ENCODE measurements around the gene RFX2.
"Not testable (repeated sequence)": the region's sequence is repeated elsewhere in the genome, so short reads cannot be mapped to it uniquely, and the experiment has no call there.

Gene RFX2

GRCh38 chr19:6041991-6042481, 68.3 kb downstream of the RFX2 start:
- in situ Hi-C loops (cut with MboI; ENCODE audit: low sequenced_read_pairs): no loop called here

- in situ Hi-C loops (cut with MboI; ENCODE audit: low sequenced_read_pairs): no loop called here
Measured at GRCh38 chr19:6041071-6041470, 69.2 kb downstream of the RFX2 start.

DNA sequence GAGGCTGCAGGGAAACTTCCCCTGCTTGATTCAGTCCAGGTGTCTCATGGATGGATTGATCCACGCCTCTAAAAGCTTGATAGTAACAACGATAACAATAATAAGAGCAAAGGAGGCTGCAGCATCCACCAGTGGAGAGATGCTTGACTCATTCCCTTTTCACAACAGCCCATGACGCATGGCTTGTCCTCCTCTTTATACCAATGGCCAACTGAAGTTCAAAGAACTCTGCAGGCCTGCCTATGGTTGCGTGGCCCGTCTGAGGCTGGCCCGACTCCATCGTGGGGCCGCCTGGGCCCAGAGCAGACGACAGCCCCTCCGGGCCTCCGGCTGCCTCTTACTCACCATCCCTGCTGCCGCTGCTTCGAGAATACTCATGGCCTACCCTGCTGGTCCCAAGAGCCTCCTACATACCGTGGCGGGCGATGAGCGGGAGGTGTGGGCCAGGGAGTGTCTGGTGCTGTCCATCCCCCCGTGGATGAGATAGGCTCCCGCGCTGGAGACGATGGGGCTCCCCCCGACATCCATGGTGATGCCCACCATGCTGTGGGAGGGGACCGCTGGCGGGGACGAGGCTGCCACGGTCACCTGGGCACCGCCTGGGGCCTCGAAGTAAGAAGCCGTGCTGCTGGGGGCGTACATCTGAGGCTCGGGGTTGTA, 70.6 kb downstream of the RFX2 start:
- in situ Hi-C loops (cut with MboI; ENCODE audit: low sequenced_read_pairs): no loop called here

DNA sequence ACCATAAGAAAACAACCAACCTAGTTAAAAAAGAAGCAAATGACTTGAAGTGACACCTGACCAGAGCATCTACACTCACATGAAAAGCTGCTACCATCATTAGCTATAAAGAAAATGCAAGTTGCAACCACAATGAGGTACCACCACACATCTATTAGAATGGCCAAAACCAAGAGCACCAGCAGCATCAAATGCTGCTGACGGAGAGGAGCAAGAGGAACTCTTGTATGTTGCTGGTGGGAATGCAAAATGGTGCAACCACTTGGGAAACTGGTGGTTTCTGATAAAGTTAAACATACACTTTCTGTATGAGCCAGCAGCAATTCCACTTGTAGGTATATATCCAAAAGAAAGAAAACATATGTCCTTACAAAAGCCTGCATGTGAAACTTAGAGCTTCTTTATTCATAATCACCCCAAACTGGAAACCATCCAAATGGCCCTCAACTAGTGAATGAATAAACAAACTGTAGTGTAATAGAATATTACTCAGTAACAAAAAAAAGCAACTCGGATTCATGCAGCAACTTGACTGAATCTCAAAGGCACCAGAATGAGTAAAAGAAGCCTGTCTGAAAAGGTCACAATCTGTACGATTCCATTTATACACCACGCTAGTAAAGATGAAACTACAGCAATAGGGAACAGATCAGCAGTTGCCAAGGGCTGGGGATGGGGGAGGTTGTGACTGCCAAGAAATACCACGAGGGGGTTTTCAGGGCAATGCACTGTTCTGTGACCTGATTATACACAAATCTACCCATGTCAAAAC, 71.5 kb downstream of the RFX2 start:
- in situ Hi-C loops (cut with MboI; ENCODE audit: low sequenced_read_pairs): no loop called here

GRCh38 chr19:6035026-6035425, 75.3 kb downstream of the RFX2 start:
- in situ Hi-C loops (cut with MboI; ENCODE audit: low sequenced_read_pairs): no loop called here

DNA sequence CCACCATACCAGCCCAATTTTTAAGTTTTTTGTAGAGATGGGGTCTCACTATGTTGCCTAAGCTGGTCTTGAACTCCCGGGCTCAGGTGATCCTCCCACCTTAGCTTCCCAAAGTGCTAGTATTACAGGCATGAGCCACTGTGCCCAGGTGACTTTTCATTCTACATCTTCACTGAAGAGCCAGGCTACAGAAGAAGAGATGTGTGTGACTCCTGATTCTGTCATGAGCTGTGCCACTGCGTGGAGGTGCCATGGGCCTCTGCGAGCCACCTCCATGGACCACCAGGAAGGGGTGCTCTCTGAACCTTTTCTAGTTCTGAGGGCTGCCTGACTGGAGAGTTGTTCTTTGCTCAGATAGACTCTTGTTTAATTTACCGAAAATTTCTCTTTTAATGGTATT, 75.8 kb downstream of the RFX2 start:
- in situ Hi-C loops (cut with MboI; ENCODE audit: low sequenced_read_pairs): no loop called here

GRCh38 chr19:6033744-6034264, 76.5 kb downstream of the RFX2 start:
- in situ Hi-C loops (cut with MboI; ENCODE audit: low sequenced_read_pairs): no loop called here

DNA sequence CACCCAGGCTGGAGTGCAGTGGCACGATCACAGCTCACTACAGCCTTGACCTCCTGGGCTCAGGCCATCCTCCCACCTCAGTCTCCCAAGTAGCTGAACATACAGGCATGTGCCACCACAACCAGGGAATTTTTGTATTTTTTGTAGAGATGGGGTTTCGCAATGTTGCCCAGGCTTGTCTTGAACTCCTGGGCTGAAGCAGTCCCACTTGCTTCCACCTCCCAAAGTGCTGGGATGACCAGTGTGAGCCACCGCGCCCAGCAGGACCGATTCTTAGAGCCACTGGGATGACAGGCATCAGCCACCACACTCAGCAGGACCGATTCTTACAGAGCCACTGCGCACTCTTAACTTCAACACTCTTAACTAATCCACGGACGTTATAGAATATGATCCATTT, 77.5 kb downstream of the RFX2 start:
- in situ Hi-C loops (cut with MboI; ENCODE audit: low sequenced_read_pairs): no loop called here

DNA sequence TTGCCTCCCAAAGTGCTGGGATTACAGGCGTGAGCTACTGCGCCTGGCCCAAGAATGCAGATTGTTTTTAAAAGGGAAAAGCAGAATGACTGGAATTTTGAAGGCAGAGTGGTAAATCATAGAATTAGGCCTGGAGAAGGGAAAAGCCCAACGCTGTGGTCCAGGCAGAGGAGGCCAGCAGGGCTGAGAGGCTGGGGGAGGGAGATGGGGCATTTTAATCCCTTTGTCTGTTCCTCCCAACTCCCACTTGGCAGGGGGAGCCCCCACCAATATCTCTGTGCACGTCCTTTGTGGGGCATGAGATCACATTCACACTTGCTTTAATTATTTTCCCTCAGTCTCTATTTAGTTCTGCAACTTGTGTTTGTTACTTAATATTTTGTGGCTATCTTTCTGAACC, 77.9 kb downstream of the RFX2 start:
- in situ Hi-C loops (cut with MboI; ENCODE audit: low sequenced_read_pairs): no loop called here

GRCh38 chr19:6030214-6030507, 80.1 kb downstream of the RFX2 start:
- in situ Hi-C loops (cut with MboI; ENCODE audit: low sequenced_read_pairs): no loop called here

DNA sequence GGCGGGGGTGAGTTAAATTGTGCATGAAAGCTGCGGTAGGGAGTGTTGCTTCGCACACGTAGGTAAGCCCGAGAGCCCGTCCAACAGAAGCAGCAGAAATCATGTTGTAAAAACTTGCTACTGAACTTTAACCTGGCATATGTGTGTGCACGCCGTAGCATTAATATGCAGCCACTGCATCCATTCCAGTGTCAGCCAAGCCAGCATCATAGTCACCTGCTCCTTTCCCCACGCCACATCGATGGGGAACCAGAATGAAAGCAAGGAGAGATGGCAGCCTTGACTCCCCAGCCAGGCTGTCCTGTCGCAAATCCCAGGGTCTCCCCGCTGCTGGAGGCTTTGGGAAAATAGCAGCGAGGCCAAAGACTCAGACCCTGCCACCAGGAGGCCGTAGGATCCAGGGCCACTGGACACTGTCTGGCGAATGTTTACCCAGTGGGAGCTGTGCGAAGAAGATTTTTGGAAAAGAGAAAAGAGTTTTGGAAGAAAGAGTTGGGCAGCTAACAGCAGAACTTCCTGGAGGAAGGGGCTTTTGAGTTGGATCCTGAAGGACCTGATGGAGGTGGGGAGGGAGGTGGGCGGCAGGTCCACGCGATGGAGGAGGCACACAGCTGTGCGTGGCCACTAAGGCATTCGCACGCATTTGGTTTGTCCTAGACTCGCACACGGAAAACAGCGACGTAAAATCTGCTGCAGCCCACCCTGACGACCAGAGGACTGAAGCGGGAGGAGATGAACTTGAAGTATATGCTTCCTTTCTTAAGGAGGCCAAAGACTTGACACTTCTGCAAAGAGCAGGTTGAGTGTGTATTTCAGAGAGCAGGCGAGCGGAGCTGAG, 83.7 kb downstream of the RFX2 start:
- in situ Hi-C loops (cut with MboI; ENCODE audit: low sequenced_read_pairs): no loop called here

DNA sequence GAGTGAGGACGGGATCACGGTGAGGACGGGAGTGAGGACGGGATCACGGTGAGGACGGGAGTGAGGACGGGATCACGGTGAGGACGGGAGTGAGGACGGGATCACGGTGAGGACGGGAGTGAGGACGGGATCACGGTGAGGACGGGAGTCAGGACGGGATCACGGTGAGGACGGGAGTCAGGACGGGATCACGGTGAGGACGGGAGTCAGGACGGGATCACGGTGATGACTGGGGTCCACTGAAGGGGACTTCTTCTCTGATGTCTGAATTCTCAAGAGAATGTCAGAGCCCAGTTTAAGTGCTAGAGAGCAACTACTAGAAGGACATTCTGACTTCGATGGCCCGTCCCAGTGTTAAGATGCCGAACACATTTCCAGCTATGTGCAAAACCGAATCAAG, 85.5 kb downstream of the RFX2 start:
- in situ Hi-C loops (cut with MboI; ENCODE audit: low sequenced_read_pairs): not testable (repeated sequence)

DNA sequence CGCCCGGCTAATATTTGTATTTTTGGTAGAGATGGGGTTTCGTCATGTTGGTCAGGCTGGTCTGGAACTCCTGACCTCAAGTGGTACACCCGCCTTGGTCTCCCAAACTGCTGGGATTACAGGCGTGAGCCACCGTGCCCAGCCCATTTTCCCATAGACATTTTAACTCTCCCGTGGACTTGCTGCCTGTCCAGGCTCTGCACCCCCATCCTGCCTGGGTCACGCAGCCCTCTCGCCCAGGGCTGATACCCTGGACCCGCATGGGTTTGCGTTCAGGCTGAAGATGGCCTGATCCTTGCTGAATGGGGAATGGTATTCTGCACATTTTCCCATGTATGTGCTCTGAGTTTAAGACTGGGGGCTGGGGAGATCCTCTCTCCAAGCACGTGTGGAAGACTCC, 86.4 kb downstream of the RFX2 start:
- in situ Hi-C loops (cut with MboI; ENCODE audit: low sequenced_read_pairs): no loop called here

DNA sequence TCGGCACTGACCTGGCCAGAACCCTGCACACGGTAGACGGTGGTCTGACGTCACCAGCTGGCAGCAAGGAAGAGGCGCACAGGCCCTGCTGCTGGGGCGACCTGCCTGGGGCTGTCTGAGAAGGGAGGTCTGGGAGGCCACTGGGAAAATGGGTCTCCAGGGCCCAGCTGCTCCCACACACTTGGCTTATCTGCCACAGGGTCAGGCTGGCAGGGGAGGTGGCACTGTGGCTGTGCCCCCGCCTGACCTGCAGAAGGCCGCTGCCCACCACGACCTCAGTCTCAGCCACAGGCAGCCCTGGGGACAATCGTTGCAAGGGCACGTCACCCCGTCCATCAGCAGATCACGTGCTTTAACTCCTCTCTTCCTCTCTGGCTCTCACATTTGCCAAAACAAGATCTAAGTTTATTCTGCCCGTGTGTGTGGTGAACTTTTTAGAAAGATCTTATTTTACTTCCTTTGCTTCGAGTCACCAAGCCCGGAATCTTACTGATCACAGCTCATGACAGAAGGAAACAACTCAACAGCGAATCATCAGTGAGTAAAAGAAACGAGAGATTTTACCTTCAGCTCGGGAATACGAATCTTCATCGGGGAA, 87.1 kb downstream of the RFX2 start:
- in situ Hi-C loops (cut with MboI; ENCODE audit: low sequenced_read_pairs): no loop called here

DNA sequence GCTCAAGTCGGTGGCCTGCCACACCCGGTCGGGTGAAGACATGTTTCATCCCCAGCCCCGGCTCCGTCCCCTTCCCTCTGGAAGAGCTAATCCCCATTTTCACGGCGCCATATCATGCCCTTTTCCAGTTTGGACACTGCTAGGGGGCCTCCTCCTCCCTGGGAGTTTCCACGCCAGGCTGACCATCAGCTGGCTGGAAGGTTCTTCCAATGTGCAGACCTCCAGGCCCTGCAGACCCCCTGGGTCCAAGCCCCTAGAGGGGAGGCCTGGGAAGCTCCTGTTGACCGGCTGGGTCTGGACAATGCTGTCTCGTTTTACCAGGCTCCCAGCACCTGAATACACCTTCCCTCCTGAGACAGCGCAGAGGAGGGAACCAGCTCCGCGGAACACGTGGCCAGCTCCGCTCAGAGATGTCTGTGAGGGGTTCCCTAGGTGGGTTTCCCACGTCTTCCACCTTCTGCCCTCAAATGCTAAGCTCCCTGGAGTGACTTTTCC, 87.7 kb downstream of the RFX2 start:
- in situ Hi-C loops (cut with MboI; ENCODE audit: low sequenced_read_pairs): no loop called here

GRCh38 chr19:6021878-6022569, 88.3 kb downstream of the RFX2 start:
- in situ Hi-C loops (cut with MboI; ENCODE audit: low sequenced_read_pairs): no loop called here

DNA sequence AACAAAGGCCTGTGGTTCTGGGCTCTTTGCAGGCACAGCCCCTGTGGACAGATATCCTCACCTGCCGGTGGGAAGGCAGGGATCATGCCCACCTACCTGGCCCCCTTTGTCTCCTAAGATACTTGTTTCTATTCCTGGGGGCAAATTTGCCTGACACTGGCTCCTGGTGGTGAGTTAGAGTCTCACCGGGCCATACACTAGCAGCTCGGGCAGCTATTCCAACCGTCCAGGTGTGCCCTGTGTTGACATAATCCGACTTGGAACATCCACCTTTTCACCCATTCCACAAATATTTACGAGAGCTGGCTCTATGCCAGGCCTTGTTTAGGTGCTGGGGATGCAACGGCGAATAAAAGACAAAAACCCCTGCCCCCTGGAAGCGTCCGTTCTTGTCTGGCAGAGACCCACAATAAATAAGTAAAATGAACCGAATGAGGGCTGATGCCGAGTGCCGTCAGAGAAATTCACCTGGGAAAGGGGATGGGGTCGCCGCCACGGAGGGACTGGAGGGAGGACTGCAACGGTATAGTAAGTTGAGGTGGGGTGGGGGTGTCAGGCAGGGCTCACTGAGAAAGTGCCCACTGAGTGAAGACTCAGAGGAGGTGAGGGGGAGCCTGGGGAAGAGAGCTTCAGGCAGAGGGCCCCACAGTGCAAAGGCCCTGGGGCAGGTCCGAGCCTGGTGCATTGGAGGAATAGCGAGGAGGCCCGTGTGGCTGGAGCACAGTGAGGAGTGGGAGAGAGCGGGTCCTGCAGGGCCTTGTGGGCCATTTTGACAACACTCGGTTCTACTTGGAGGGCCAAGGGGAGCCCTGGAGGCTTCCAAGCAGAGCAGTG, 89.1 kb downstream of the RFX2 start:
- in situ Hi-C loops (cut with MboI; ENCODE audit: low sequenced_read_pairs): no loop called here

DNA sequence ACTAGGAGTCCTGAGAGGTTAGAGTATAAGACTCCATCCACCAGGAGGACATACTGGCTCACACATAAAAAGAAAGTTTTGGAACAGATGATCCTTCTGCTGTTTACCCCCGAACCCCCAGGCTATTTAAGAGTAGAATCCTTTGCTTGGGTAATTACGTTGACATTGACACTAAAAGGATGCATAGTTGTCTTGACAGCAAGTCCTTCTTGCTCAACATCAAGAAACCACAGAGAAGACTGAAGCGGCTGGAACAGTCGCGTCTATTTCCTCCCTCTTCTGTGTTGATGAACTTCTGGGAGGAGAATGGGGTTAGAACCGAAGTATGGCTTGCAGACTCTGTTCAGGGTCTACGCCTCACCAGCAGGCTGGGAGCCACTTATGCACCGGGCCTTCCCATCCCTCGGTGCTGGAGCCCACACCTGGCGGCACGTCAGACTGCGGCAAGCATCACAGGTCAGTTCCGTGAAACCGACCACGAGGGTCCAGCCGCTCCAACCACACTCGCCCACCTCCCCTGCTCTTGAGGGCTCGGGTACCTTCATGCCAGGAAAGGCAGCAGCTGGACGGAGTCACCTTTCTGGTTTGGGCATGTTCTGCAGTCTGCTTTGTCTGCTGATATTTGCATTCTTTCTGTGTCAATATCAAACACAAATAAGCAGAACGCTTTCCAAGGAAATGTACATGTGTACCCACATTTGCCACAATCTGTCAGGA, 90.0 kb downstream of the RFX2 start:
- in situ Hi-C loops (cut with MboI; ENCODE audit: low sequenced_read_pairs): no loop called here

DNA sequence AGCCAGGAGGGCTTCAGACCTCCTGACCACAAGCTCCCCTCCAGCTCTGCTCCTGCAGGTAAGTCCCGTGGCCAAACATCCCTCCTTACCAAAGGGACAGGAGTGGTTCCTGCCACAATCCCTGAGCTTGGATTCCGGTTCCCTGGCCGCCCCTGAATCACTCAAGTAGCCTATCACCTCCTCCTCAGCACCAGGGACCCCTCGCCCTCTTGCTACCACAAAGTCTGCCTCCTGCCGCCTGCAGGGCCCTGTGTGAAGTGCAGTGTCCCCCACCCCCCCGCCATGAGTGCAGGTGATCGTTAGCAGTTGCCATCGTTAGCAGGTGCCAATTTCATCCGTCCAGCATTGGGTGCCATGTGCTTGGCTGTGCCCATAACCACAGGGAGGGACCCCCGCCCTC, 91.5 kb downstream of the RFX2 start:
- in situ Hi-C loops (cut with MboI; ENCODE audit: low sequenced_read_pairs): no loop called here
